ENCODE results near the gene BTBD9. TPM values are rescaled to one million over a fixed set of nuclear protein-coding genes. Genes with fewer than 3 reads are reported as not detected.

The BTBD9 gene
- total RNA-seq, 6 experiments from 2014 or later = 4.5 to 7.5 (median 5.7) TPM

- Histone ChIP-seq H3K36me3 (no peaks in the 10 kb centered on the region), H3K4me3 (no peak overlapping the region), H3K27ac (no peak overlapping the region), H3K9me3 (no peaks in the 10 kb centered on the region), H3K4me1 (no peaks in the 10 kb centered on the region), H3K27me3 (no peaks in the 10 kb centered on the region)
- DNase-seq (no peak), ATAC-seq (no peak)
- no peak for TF ChIP-seq CTCF (IDR thresholded peaks at IDR 0.05)
- TF ChIP-seq POLR2A (IDR thresholded peaks at IDR 0.05) = no peak
- intact Hi-C loops (cut with DNase I) = no loop called here
- WGBS (ENCODE audit: insufficient coverage, low coverage, low lambda C conversion rate, missing lambda C conversion rate) = 83% methylated on average over 2 of the region's 2 CpGs
Observed at GRCh38 chr6:38654263-38654662, 14.5 kb upstream of the BTBD9 start.

GRCh38 chr6:38651121-38651784, 11.5 kb upstream of the BTBD9 start:
- no peak for ATAC-seq
- intact Hi-C loops (cut with DNase I) = no loop called here
- H3K9me3 ChIP-seq = no peaks in the 10 kb centered on the region
- H3K36me3 ChIP-seq = no peaks in the 10 kb centered on the region
- no peak for TF ChIP-seq POLR2A (IDR thresholded peaks at IDR 0.05)
- no peak for TF ChIP-seq CTCF (IDR thresholded peaks at IDR 0.05)
- H3K27me3 ChIP-seq = no peaks in the 10 kb centered on the region
- WGBS (ENCODE audit: insufficient coverage, low coverage, low lambda C conversion rate, missing lambda C conversion rate) = 80% methylated on average over 2 of the region's 2 CpGs
- H3K4me1 ChIP-seq = no peaks in the 10 kb centered on the region
- no peak for DNase-seq
- H3K27ac ChIP-seq = no peak overlapping the region
- H3K4me3 ChIP-seq = no peak overlapping the region

- H3K27ac ChIP-seq = no peak overlapping the region
- TF ChIP-seq POLR2A (IDR thresholded peaks at IDR 0.05) (no peak), CTCF (IDR thresholded peaks at IDR 0.05) (no peak)
- no peak overlapping the region for H3K4me3 ChIP-seq
- WGBS (ENCODE audit: insufficient coverage, low coverage, low lambda C conversion rate, missing lambda C conversion rate) = 91% methylated on average over 4 of the region's 5 CpGs
- H3K36me3 ChIP-seq = no peaks in the 10 kb centered on the region
- no peaks in the 10 kb centered on the region for H3K9me3 ChIP-seq
- no peak for ATAC-seq
- H3K27me3 ChIP-seq = no peaks in the 10 kb centered on the region
- H3K4me1 ChIP-seq = no peaks in the 10 kb centered on the region
- DNase-seq = no peak
- intact Hi-C loops (cut with DNase I) = no loop called here
Observed at GRCh38 chr6:38650207-38650752, 10.6 kb upstream of the BTBD9 start.

GRCh38 chr6:38649744-38650143, 10.0 kb upstream of the BTBD9 start:
- no peak for TF ChIP-seq POLR2A (IDR thresholded peaks at IDR 0.05)
- no peak for TF ChIP-seq CTCF (IDR thresholded peaks at IDR 0.05)
- Histone ChIP-seq H3K4me3 (no peak overlapping the region), H3K27me3 (no peaks in the 10 kb centered on the region), H3K4me1 (peaks cover 0 to 2% (median 0%) of the 10 kb centered on the region in 4 donors), H3K36me3 (no peaks in the 10 kb centered on the region), H3K9me3 (no peaks in the 10 kb centered on the region), H3K27ac (no peak overlapping the region)
- WGBS (ENCODE audit: insufficient coverage, low coverage, low lambda C conversion rate, missing lambda C conversion rate) = 95% methylated on average over 2 of the region's 2 CpGs
- ATAC-seq (no peak), DNase-seq (no peak)
- intact Hi-C loops (cut with DNase I) = no loop called here
